Measurements from ENCODE around the gene P3R3URF. TPM values are rescaled to one million over a fixed set of nuclear protein-coding genes. Genes with fewer than 3 reads are reported as not detected.

P3R3URF gene
- total RNA-seq, 1 donor from 2014 or later, result not detected

DNA sequence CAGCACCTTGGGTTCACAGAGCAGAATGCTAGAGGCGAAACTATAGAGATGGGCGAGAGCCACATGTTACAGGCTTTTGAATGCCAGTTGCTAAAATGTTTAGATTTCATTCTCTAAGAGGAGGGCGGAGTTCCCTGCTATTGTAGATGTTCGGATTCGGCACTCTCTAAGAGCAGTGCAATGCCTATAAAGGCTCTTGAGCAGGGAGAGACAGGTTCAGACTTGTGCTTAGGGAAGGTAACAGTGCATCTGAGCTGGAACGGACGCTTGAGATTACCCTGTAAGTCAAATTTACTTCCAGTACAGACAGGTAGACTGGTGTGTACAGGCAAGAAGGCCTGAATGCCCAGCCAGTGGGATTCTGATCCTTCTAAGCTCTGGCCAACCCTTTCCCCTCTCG lies 42.2 kb upstream of the P3R3URF start:
- Histone ChIP-seq H3K9me3 (ENCODE audit: low read depth) (no peaks in the 10 kb centered on the region), H3K79me2 (ENCODE audit: low read depth) (no peaks in the 10 kb centered on the region)
- TF ChIP-seq, protein P1, sequence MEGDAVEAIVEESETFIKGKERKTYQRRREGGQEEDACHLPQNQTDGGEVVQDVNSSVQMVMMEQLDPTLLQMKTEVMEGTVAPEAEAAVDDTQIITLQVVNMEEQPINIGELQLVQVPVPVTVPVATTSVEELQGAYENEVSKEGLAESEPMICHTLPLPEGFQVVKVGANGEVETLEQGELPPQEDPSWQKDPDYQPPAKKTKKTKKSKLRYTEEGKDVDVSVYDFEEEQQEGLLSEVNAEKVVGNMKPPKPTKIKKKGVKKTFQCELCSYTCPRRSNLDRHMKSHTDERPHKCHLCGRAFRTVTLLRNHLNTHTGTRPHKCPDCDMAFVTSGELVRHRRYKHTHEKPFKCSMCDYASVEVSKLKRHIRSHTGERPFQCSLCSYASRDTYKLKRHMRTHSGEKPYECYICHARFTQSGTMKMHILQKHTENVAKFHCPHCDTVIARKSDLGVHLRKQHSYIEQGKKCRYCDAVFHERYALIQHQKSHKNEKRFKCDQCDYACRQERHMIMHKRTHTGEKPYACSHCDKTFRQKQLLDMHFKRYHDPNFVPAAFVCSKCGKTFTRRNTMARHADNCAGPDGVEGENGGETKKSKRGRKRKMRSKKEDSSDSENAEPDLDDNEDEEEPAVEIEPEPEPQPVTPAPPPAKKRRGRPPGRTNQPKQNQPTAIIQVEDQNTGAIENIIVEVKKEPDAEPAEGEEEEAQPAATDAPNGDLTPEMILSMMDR (IDR thresholded peaks at IDR 0.05), result no peak
- no peak for TF ChIP-seq EZH2phosphoT487 (IDR thresholded peaks at IDR 0.05)
- TF ChIP-seq EZH2 (IDR thresholded peaks at IDR 0.05), result no peak

GRCh38 chr1:46215504-46215903 lies 39.2 kb upstream of the P3R3URF start:
- Histone ChIP-seq H3F3A (ENCODE audit: low read depth) (no peaks in the 10 kb centered on the region), H3K27me3 (no peaks in the 10 kb centered on the region), H3K9me3 (ENCODE audit: low read depth) (no peaks in the 10 kb centered on the region), H3K9ac (no peak overlapping the region), H3K4me1 (no peaks in the 10 kb centered on the region), H3K4me2 (no peak overlapping the region), H2AFZ (replicated peaks) (no peak overlapping the region), H3K27ac (no peak overlapping the region), H3K4me3 (no peak overlapping the region), H4K20me1 (ENCODE audit: low read depth) (no peaks in the 10 kb centered on the region), H3K79me2 (ENCODE audit: low read depth) (no peaks in the 10 kb centered on the region), H3K36me3 (no peaks in the 10 kb centered on the region)
- TF ChIP-seq, protein P1 (IDR thresholded peaks at IDR 0.05), result no peak
- no peak for TF ChIP-seq EZH2phosphoT487 (IDR thresholded peaks at IDR 0.05)
- TF ChIP-seq EZH2 (IDR thresholded peaks at IDR 0.05), result no peak
- Mint-ChIP-seq H3K27ac (no peak overlapping the region), H3K4me3 (no peak overlapping the region), H3K27me3 (ENCODE audit: insufficient read depth, low read depth) (no peaks in the 10 kb centered on the region), H3K4me1 (peaks cover 8% of the 10 kb centered on the region), H3K36me3 (no peaks in the 10 kb centered on the region), H3K9me3 (no peaks in the 10 kb centered on the region)
- no peak for DNase-seq (ENCODE audit: low spot score)

More for the DNA sequence above, 42.2 kb upstream of the P3R3URF start:
- Histone ChIP-seq H3K4me2 (no peak overlapping the region), H3K27ac (no peak overlapping the region), H2AFZ (replicated peaks) (no peak overlapping the region), H3F3A (ENCODE audit: low read depth) (peaks cover 25% of the 10 kb centered on the region), H3K9ac (no peak overlapping the region), H3K4me3 (no peak overlapping the region), H3K36me3 (no peaks in the 10 kb centered on the region), H3K27me3 (no peaks in the 10 kb centered on the region), H3K4me1 (peaks cover 14% of the 10 kb centered on the region), H4K20me1 (ENCODE audit: low read depth) (no peaks in the 10 kb centered on the region)
- no peaks in the 10 kb centered on the region for H3K36me3 Mint-ChIP-seq
- H3K4me1 Mint-ChIP-seq, result peaks cover 38% of the 10 kb centered on the region
- no peak overlapping the region for H3K4me3 Mint-ChIP-seq
- no peak overlapping the region for H3K27ac Mint-ChIP-seq
- H3K27me3 Mint-ChIP-seq (ENCODE audit: insufficient read depth, low read depth), result peaks cover 7% of the 10 kb centered on the region
- no peak for DNase-seq (ENCODE audit: low spot score)
- no peaks in the 10 kb centered on the region for H3K9me3 Mint-ChIP-seq

DNA sequence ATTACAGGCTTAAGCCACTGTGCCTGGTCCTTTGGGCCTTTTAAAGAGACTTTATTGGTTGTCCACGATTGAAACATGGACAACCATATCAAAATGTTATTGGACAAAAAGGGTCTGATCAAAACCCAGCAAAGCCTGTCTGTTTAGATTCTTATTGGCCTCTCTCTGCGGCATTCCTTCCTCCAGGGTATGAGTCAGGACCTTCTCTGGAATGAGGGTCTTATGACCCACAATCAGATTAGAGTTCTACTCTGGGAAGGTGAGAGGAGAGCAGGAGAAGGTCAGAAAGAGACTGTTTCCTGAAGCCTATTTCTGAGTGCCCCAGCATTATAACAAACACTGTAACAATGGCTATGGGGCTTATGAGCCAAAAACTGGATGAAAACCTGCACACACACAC lies 34.8 kb upstream of the P3R3URF start:
- H3K36me3 ChIP-seq, result no peaks in the 10 kb centered on the region
- no peaks in the 10 kb centered on the region for H3K9me3 ChIP-seq (ENCODE audit: low read depth)
- H3K4me1 ChIP-seq, result no peaks in the 10 kb centered on the region
- no peak overlapping the region for H3K9ac ChIP-seq
- Mint-ChIP-seq H3K27me3 (ENCODE audit: insufficient read depth, low read depth) (no peaks in the 10 kb centered on the region), H3K27ac (no peak overlapping the region), H3K4me1 (peaks cover 6% of the 10 kb centered on the region), H3K9me3 (no peaks in the 10 kb centered on the region), H3K36me3 (peaks cover 2% of the 10 kb centered on the region), H3K4me3 (no peak overlapping the region)
- no peak for DNase-seq (ENCODE audit: low spot score)
- H4K20me1 ChIP-seq (ENCODE audit: low read depth), result no peaks in the 10 kb centered on the region
- H2AFZ ChIP-seq (replicated peaks), result no peak overlapping the region
- no peak overlapping the region for H3K4me2 ChIP-seq
- no peak overlapping the region for H3K4me3 ChIP-seq
- no peak for TF ChIP-seq EZH2phosphoT487 (IDR thresholded peaks at IDR 0.05)
- TF ChIP-seq, protein P1 (IDR thresholded peaks at IDR 0.05), result no peak
- no peak for TF ChIP-seq EZH2 (IDR thresholded peaks at IDR 0.05)
- H3K79me2 ChIP-seq (ENCODE audit: low read depth), result no peaks in the 10 kb centered on the region
- no peak overlapping the region for H3K27ac ChIP-seq
- no peaks in the 10 kb centered on the region for H3K27me3 ChIP-seq
- no peaks in the 10 kb centered on the region for H3F3A ChIP-seq (ENCODE audit: low read depth)

All from neural progenitor cell (in vitro differentiated cells).